GM12874 (cell line): ENCODE measurements around the gene CNTNAP5.

Source experiments
- CTCF ChIP-seq: IDR thresholded peaks from 2 replicates; pipeline ENCODE4 v1.5.1; 2011; ENCODE audit warnings: low read depth, mild to moderate bottlenecking, control low read depth, low read length, moderate library complexity; ENCODE audit not compliant: insufficient read depth

The CNTNAP5 gene

DNA sequence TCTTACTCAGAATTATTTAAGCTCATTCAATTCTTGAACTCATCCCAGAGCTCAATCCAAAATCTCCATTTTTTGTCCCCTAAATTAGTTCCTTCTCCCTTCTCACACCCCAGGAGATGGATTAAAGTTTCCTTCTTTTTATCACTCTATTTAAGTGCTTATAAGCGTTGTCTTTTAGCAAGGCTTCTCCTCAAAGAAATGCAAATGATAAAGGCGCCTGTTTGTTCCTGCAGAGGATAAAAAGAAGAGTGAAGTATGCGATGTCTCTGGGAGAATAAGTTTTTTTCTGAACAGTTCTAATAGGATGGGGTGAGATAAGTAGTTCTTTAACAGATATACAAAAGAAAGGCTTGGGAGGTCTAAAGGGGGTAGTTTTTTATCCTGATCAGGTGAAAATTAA, 303.3 kb downstream of the CNTNAP5 start:
- TF ChIP-seq CTCF, result no peak

GRCh38 chr2:124333784-124334183, 308.7 kb downstream of the CNTNAP5 start:
- no peak for TF ChIP-seq CTCF

DNA sequence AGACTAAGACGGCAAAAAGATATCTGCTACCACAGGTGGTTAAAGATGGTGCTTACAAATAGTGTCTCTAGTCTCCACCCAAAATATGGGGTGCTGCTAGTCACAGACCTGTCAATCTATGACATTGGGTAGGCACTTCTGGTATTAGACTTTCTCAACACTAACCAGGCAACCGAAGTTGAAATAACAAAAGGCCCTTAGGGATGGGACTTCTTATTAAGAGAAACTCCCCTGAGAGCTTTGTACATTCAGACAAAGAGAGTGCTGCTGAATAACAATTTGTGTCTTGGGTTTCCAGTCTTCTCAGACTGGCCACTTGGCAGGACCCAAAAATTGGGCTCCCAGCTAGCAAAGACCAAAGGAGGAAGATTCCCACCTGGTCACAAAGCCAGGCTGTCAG, 310.0 kb downstream of the CNTNAP5 start:
- no peak for TF ChIP-seq CTCF

- TF ChIP-seq CTCF, result no peak
Measured at GRCh38 chr2:124339709-124340108, 314.6 kb downstream of the CNTNAP5 start.

- TF ChIP-seq CTCF, result no peak
Measured at GRCh38 chr2:124343827-124344498, 318.9 kb downstream of the CNTNAP5 start.

- TF ChIP-seq CTCF, result no peak
Measured at GRCh38 chr2:124347209-124347608, 322.1 kb downstream of the CNTNAP5 start.

DNA sequence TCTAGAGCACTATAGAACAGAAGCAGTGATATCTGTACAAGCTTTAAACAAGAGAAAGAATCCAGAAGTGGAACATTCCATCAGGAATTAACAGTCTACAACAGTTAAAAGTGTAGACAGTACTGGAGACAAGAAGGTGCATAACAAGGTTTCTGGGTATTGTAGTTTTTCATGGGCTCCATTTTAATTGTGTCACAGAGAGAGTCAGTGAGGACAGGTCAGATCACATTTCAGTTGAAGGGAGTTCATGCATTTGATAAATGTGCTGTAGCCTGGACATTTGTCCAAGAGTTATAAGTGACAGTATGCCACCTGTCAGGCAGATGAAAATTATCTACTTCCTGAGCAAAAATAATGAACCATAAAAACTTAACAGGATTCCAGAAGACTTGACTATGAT, 328.6 kb downstream of the CNTNAP5 start:
- no peak for TF ChIP-seq CTCF
